IPS DF 19.7 (cell line): ENCODE data around the gene OR52K2.
"Not testable (repeated sequence)": the region's sequence is repeated elsewhere in the genome, so short reads cannot be mapped to it uniquely, and the experiment has no call there.

Experiments
- DNase-seq: peaks from one replicate; pipeline ENCODE4 v3.0.0-alpha.2; 2013; ENCODE audit warnings: low read depth, low spot score

Gene OR52K2

DNA sequence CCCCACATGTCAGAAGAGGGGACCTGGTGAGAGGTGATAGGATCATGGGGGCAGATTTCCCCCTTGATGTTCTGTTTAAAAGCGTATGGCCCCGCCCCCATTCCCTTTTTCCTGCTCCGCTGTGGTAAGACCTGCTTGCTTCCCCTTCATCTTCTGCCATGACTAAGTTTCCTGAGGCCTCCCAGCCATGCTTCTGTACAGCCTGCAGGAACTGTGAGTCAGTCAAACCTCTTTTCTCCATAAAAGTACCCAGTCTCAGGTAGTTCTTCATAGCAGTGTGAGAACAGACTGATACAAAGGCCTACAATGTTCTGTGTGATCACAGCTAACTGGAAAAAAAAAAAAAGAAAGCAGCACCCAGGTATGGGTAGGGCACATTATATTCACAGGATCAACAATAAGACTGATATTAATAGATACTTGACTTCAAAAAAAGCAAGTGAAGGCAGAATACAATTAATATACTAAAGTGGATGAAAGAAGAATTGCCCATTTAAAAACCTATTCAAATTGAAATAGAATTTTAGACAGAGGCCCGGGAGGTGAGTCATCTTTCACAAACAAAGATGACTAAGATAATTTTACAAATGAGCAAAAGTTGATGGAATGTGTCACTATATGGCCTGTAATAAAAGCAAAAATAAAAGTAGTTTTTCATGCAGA lies 31.6 kb downstream of the OR52K2 start:
- DNase-seq, result no peak

DNA sequence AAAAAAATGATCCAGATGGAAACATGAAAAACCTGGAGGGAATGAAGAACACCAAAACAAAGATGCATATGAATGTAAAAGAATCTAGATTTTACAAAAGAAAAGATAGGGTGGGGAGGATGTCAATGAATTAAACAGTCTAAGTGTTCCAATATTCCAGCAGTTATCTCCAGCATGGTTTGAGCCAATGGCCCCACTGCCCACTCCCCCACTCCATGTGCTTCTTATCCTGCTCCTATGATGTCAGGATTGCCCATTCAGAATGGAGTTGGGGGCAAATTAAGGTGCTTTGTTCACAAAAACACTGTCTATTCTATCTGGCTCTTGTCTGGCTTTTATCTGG lies 32.1 kb downstream of the OR52K2 start:
- DNase-seq, result no peak

DNA sequence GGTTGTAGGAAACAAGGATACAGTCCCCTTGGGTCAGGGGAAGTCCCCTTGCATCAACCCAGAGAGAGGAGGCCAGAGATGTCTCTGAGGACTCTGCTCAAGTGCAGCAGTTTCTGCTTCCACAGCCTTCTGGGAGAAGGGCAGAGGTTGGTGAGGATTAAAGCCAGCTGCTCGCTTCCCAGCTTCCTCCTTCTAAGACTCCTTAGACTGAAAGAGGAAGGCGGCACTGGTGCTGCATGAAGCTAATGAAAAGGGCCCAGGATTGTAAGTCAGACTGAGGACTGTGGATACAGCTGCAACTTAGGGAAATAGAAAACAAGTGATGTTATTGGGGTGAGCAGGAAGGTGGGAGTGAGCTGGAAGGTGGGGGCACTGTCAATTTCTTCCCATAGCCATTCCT lies 33.4 kb downstream of the OR52K2 start, which contains the start of gene OR52K1:
Gene OR52K1 (plus strand): TSS at position 202 of the 400 bp plus-strand sequence. CDS start 6,255 bp downstream, outside the sequence.
- DNase-seq, result no peak

DNA sequence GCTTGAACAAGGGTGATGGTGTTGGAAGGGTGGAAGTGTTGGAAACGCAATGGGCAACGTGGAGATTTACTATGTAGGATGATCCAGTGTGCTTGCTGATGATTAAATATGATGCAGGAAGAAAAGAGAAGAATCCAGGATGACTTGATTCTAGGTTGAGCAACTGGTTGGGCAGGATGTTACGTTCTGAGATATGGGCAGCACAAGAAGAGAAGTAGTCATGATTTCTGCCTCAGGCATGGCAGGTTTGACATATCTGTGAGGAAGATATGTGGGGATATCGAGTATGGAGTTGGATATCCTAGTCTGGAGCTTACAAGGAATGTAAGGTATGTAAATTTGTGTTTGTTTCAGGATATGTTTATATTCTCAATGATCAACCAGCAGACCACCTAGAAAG lies 35.2 kb downstream of the OR52K2 start:
- no peak for DNase-seq

DNA sequence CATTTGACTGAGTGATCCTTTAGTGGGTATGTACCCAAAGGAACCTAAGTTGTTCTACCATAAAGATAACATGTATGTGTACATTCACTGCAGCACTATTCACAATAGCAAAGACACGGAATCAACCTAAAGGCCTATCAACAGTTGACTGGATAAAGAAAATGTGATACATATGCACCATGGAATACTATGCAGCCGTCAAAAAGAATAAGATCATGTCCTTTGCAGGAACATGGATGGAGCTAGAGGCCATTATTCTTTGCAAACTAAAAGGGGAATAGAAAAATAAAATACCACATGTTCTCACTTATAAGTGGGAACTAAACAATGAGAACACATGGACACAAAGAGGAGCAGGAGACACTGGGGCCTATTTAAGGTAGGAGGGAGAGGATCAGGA lies 42.3 kb downstream of the OR52K2 start:
- DNase-seq, result not testable (repeated sequence)

DNA sequence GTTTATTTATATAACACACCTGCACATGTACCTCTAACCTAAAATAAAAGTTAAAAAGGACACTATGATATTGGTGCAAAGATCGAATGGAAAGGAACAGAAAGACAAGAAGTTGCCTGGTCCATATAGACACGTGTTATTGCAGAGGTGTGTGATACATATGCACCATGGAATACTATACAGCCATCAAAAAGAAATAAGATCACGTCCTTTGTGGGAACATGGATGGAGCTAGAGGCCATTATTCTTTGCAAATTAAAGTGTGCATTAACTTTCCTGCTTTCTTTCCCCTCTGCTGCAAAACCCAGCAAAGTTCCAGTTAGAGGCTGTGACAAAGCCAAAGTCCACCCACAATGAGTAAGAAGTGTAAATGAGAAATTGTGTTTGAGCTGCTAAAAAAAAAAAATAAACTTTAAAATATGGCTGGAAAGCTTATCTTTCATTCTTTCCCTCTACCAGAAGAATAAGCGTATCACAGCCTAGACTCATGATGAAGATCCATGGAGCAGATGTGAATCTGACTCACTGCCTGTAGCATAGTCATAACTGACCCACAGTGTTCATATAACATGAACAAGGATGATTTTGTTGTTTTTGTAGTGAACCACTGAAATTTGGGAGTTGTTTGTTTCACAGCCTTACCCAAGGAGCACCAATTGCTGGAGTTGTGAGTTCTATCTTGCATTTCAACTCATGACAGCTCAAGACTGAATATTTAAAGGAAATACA lies 42.9 kb downstream of the OR52K2 start:
- DNase-seq, result no peak

DNA sequence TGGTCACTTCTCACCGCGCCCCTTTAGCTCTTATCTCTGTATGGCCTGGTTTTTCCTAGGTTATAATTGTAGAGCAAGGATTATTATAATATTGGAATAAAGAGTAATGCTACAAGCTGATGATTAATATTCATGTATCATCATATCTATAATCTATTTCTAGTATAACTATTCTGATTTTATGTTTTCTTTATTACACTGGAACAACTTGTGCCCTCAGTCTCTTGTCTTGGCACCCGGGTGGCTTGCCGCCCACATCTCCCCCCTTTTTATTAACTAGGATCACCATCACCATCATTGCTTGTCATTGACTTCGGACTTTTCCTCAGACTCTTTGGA lies 44.4 kb downstream of the OR52K2 start:
- DNase-seq, result no peak

DNA sequence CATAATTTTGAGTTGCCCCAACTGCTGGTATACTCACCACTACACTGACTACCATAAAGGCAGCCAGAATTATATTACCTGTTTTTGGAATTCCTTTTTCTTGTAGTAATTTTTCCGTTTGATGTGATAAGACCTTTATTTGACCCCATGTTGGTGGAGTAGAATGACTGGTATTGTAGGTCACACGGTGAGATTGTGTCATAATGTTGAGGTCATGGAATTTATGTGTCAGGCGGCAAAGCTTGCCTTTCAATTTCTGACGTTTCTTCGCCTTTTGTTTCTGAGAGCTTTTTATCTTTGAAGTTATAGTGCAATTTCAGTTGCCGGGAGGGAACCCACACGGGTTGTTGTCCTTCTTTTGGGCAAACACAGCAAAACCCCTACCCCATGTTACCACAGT lies 46.4 kb downstream of the OR52K2 start:
- no peak for DNase-seq

DNA sequence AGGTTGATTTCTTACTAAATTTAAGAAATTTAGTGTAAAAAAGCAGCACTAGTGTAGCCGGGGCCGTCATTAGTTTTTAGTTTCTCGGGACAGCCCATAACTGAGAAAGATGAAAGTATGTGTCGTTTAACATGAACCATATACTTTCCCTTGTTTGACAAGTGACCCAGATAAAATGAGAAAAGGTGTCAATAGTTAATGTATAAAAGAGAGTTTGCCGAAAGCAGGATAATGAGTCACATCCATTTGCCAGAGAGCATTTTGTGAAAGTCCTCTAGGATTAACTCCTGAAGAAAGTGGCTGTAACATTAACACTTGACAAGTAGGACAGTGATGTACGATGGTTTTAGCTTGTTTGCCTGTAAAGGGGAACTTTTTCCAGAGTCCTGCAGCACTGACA lies 46.9 kb downstream of the OR52K2 start:
- DNase-seq, result no peak

DNA sequence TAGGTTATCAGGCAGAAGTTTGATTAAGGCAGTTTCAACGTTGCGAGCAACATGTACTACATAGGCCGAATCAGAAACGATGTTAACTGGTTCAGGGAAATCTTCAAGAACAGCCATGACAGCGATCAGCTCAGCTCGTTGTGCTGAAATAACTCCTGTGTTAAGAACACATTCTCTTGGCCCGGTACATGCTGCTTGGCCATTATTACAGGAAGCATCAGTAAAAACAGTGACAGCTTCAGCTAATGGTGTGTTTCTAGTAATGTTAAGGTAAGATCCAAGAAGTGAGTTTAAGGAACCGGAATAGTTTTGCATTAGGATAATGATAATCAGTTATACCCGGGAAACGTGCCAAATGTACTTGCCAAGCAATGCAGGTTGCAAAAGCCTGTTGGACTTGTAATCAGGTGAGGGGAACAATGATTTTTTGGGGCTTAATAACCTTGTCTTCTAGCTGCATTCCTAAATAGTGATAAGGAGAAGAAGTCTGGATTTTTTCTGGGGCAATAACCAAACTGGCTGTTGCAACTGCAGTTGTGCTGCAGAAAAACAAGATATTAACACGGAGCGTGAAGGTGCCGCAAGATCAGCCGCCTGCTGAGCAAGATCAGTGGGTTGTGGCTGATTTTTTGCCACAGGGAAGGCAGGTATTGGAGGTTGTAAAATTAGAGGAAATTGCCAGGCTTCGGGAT lies 47.6 kb downstream of the OR52K2 start:
- DNase-seq, result no peak
